RPMI7951 (cell line): Measurements from ENCODE around the gene PTBP3. TPM values are rescaled to one million over a fixed set of nuclear protein-coding genes. Genes with fewer than 3 reads are reported as not detected.
"Not testable (repeated sequence)": the region's sequence is repeated elsewhere in the genome, so short reads cannot be mapped to it uniquely, and the experiment has no call there.

Source experiments
- DNase-seq: peaks from one replicate; pipeline ENCODE4 v3.0.0-alpha.2; 2012; ENCODE audit warnings: low read depth
- total RNA-seq: library from RNA; depleted of rRNA; stranded (reverse); fragments of >200 nt; shearing (Covaris generic); gene quantifications from 2 replicates; pipeline ENCODE4 v1.2.3, GENCODE V29; 2014

Gene PTBP3
- total RNA-seq, 1 experiment from 2014 or later: 36.4 TPM

DNA sequence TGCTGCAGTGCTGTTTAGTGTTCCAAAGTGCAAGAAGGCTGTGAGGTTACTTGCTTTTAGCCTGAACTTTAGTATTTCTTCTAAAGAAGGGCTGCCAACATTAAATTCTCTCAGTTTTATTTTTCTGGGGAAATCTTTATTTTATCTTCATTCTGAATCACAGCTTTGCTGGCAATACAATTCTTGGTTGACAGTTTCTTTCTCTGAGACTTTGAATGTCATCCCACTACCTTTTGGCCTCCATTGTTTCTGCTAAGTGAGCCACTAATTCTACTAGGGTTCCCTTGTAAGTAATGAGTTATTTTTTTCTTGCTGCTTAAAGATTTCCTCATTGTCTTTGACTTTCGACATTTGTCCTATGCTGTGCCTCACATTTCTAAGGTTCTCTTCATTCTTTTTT is 126.0 kb downstream of the PTBP3 start:
- no peak for DNase-seq

DNA sequence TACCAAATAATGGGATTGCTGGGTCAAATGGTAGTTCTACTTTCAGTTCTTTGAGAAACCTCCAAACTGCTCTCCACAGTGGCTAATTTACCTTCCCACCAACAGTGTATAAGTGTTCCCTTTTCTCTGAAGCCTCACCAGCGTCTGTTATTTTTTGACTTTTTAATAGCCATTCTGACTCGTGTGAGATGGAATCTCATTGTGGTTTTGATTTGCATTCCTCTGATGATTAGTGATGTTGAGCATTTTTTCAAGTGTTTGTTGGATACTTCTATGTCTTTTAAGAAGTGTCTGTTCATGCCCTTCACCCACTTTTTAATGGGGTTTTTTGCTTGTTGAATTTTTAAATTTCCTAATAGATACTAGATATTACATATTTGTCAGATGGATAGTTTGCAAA is 129.9 kb downstream of the PTBP3 start:
- peak; percentile 46 for DNase-seq

DNA sequence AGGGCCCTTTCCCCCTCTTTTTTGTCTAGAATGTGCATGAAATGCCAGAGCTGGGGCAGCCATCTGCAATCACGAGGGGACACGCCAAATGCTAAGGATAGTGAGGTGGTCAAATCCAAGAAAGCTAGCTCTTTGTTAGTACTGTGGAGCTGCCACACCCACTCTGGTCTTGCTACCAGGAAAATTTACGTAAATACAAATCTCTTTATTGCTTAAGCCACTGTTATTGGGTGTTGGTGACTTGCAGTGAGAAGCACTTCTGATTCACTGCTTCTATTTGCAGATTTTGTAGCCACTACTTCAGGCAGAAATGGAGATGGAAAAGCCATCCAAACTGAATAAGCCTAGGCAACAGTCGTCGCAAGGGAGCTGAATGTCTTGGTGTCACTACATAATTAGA is 132.7 kb downstream of the PTBP3 start:
- no peak for DNase-seq

DNA sequence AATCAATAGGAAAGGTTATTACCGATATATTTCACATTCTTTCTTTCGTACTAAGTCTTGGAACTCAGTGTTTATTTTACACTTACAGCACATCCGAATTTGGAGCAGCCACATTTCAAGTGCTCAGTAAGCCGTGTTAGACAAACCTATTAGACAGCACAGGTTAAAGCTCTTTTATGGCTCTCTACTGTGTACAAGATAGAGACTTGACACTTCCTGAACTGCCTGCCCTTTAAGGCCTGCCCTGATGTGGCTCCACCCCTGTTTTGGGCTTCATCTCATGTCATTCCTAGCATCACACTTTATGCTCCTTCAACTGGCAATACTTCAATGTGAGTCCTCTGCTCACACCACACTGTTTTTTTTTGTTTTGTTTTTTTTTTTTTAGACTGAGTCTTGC is 134.8 kb downstream of the PTBP3 start:
- no peak for DNase-seq

DNA sequence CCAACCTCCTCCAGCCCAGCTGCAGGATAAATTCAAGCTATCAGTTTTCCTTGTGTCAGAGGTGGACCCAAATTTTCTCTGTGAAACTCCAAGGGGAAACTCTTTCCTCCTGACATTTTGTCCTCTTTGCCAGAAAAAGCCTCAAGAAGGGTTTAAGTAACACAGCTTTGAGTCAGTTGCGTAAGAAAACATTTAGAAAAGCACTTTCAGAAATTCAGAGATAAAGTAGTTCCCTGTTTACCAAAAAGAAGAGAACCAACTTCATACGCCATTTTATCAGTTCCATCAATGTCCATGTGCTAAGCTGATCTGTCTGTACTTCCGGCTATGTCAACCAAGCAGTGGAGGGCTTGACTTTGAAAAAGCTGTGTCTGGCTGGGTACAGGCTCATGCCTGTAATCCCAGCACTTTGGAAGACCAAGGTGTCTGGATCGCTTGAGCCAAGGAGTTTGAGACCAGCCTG is 138.4 kb downstream of the PTBP3 start:
- no peak for DNase-seq

- no peak for DNase-seq
Measured at GRCh38 chr9:112193572-112194288, 139.7 kb downstream of the PTBP3 start.

DNA sequence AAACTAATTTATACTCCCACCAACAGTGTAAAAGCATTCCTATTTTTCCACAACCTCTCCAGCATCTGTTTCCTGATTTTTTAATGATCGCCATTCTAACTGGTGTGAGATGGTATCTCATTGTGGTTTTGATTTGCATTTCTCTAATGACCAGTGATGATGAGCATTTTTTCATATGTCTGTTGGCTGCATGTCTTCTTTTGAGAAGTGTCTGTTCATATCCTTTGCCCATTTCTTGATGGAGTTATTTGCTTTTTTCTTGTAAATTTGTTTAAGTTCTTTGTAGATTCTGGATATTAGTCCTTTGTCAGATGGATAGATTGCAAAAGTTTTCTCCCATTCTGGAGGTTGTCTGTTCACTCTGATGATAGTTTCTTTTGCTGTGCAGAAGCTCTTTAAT is 143.1 kb downstream of the PTBP3 start:
- not testable (repeated sequence) for DNase-seq

DNA sequence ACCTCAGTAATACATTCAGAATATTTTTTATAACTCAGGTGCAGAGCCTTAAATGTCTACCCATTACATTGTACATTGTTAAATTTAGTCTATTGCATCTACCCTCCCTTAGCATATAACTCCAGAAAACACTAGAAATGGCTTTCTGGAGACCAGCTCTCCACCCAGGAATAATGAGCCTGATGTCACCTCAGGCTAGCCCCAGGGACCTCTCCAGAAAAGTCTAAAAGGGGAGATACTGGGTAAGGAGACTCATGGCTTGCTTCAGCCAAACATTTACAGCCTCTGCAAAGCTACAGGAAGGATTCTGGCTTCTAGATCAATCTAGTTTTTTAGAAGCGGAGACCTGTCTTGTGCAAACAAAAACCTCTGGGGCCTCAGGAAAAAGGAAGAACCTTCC is 144.5 kb downstream of the PTBP3 start:
- DNase-seq: no peak

GRCh38 chr9:112187404-112187803 is 146.0 kb downstream of the PTBP3 start:
- no peak for DNase-seq

DNA sequence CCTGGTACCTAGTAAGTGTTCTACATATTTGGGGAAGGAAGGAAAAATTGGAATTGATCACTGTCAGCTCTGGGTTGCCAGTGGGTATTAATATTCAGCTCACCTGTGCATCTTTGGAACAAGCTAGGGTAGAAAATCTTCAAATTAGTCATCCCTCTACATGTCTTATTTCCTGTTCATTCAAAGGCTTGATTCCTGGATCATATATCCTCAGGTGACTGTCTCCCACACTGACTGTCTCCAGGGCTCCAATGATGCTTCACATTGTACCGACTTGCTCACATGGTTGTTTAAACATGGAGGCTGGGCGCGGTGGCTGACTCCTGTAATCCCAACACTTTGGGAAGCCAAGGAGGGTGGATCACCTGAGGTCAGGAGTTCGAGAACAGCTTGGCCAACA is 146.7 kb downstream of the PTBP3 start:
- no peak for DNase-seq

DNA sequence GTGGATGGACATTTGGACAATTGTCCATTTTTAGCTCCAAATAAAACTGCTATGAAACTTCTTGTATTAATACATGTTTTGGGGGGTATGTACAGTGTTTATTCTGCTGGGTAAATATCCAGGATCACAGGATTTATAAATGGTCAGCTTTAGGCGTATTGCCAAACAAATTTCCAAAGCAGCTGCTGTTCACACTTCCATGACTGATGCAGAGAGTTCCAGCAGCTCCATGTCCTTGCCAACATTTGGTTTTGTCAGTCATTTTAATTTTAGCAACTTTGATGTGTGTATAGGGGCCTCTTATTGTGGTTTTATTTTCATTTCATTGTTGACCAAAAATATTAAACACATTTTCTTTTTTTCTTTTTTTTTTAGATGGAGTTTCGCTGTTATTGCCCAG is 148.5 kb downstream of the PTBP3 start:
- DNase-seq: no peak

DNA sequence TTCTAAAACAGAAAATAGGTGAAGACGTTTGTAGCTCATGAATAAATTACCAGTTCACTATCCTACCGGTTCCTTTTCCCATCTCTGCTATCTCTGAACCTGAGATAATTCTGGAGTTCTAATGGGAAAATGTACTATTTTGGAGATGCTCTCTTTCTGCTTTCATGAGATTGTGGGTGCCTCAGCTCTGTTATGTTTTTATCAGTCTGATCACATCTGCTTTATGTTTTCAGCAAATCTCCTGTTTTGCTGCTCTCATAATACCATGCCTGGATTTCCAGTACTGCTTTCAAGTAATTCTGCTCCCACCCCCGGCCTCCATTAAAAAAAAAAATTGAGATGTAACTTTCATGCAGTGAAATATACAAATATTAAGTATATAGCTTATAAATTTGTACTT is 149.2 kb downstream of the PTBP3 start:
- no peak for DNase-seq

GRCh38 chr9:112180387-112180881 is 153.0 kb downstream of the PTBP3 start:
- peak; percentile 76 for DNase-seq

- peak; percentile 35 for DNase-seq
Measured at GRCh38 chr9:112179816-112180215, 153.6 kb downstream of the PTBP3 start.

- DNase-seq: no peak
Measured at GRCh38 chr9:112176524-112176923, 156.9 kb downstream of the PTBP3 start.

DNA sequence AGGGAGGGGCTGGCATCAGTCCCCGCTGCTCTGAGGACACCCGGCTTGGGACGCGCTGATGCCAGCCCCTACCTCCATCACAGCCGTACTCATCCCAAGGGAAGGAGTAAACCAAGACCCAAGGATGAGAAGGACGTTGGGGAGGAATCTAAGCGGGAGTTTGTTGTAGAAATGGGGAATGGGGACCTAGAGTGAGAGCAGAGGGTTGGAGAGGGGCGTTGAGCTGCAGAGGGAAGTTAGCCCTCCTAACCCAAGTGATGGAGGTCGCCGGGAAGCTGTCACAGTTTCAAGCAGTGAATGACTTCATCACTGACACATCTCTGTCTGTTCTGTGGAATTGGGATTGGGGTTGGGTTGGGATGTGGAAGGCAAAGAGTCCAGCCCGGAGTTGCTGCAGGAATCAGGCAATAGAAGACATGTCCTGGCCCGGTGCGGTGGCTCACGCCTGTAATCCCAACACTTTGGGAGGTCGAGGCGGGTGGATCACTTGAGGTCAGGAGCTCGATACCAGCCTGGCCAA is 157.6 kb downstream of the PTBP3 start:
- no peak for DNase-seq

- DNase-seq: no peak
Measured at GRCh38 chr9:112174965-112175795, 158.2 kb downstream of the PTBP3 start, which contains the start of gene SUSD1. Gene SUSD1, minus strand, starts transcription at chr9:112175297. Its CDS starts 62 bp downstream, at chr9:112175235.

GRCh38 chr9:112174222-112174964 is 159.0 kb downstream of the PTBP3 start:
- DNase-seq: peak; percentile 82

- no peak for DNase-seq
Measured at GRCh38 chr9:112173489-112174221, 159.8 kb downstream of the PTBP3 start.

- DNase-seq: no peak
Measured at GRCh38 chr9:112170968-112171367, 162.5 kb downstream of the PTBP3 start.

DNA sequence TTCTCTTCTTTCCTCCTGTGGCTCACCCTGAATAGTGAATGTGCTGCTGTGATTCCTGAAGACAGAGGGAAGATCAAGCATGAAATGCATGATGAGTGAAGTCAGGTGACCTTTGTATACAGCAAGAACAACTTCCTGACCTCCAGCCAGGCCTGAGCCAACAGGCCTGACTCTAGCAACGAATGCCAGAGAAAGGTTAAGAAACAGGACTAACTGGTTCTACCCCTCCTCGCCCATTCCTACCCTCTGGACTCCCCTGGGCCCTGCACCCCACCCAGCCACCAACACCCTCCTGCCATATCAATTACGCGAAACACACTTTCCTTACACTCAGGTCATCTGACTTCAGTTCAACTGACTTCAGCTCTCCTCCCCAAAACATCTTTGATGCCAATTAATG is 163.2 kb downstream of the PTBP3 start:
- no peak for DNase-seq
